ENCODE data around the gene RELB.

Gene RELB

GRCh38 chr19:45079911-45080370, 78.7 kb downstream of the RELB start:
- DNase-seq (ENCODE audit: low read depth): no peak

- no peak for DNase-seq (ENCODE audit: low read depth)
Observed at GRCh38 chr19:45082170-45082569, 80.9 kb downstream of the RELB start.

DNA sequence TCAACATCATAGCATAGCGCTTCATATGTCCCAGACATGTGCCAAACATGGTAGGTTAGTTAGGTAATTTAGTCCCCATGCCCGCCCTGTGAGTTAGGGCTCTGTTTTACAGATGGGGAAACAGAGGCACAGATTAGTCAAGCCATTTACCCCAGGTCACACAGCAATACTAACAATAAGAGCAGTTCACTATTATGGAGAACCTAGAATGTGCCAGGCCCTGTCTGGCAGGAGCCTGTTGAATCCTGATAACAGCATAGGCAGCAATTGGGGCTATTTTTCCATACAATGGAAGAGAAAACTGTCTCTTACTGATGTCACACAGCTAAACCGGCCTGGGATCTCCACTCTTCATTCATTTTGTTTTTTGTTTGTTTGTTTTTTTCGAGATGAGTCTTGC, 85.2 kb downstream of the RELB start:
- no peak for DNase-seq (ENCODE audit: low read depth)

GRCh38 chr19:45087531-45087930, 86.3 kb downstream of the RELB start:
- DNase-seq (ENCODE audit: low read depth): peak; percentile 28
